ENCODE measurements around the gene EPS8.

DNA sequence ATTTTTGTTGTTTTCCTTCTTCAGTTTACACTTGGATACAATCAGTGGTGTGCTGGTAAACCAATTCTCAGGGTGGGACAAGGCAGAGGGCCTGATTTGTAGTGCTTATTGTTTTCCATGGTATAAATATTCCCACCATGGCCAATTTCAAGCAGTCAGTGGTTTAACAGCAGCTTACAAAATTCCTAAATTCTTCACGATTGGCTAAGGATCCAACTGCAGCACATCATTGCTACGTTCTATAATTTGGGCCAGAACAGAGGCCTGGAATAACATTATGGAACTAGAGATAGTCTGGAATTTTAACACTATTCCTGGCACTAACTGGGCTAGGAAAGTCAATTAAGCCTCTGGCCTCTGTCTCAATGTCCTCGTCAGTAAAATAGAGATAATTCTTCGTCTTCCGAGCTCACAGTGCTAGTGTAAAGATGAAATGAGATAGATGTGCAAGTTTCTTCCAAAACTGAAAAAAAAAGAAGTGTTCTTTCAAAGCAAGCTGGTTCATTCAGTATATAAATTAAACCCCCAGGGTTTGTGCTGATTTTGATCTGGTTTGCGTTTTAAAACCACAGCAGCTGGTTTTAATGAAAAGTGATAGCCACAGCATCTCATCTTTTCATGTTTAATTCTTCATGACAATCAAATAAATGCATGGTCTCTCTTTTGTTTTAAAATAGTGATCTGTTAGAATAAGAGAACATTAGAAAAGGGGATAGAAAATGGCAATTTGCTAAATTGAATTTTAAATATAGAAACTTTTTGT lies 104.1 kb downstream of the EPS8 start:
- TF ChIP-seq, protein P1, sequence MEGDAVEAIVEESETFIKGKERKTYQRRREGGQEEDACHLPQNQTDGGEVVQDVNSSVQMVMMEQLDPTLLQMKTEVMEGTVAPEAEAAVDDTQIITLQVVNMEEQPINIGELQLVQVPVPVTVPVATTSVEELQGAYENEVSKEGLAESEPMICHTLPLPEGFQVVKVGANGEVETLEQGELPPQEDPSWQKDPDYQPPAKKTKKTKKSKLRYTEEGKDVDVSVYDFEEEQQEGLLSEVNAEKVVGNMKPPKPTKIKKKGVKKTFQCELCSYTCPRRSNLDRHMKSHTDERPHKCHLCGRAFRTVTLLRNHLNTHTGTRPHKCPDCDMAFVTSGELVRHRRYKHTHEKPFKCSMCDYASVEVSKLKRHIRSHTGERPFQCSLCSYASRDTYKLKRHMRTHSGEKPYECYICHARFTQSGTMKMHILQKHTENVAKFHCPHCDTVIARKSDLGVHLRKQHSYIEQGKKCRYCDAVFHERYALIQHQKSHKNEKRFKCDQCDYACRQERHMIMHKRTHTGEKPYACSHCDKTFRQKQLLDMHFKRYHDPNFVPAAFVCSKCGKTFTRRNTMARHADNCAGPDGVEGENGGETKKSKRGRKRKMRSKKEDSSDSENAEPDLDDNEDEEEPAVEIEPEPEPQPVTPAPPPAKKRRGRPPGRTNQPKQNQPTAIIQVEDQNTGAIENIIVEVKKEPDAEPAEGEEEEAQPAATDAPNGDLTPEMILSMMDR (IDR thresholded peaks at IDR 0.05), result no peak
- TF ChIP-seq POLR2A (IDR thresholded peaks at IDR 0.05), result no peak

Measured in adrenal gland (tissue), 5 donors.